HG03460 (cell line): Measurements from ENCODE around the gene RYR2.

Experiments used
- ATAC-seq: cut with Tn5 transposase; IDR thresholded peaks from one replicate; pipeline ENCODE4 v1.9.1; 2021; ENCODE audit not compliant: unreplicated experiment

RYR2 gene

GRCh38 chr1:237416924-237417655, 375.1 kb downstream of the RYR2 start:
- no peak for ATAC-seq

- ATAC-seq, result no peak
Measured at GRCh38 chr1:237428809-237429208, 386.8 kb downstream of the RYR2 start.

GRCh38 chr1:237429252-237429651, 387.3 kb downstream of the RYR2 start:
- ATAC-seq, result no peak

- no peak for ATAC-seq
Measured at GRCh38 chr1:237431448-237431847, 389.5 kb downstream of the RYR2 start.

GRCh38 chr1:237440346-237440745, 398.4 kb downstream of the RYR2 start:
- no peak for ATAC-seq

- no peak for ATAC-seq
Measured at GRCh38 chr1:237444120-237444790, 402.3 kb downstream of the RYR2 start.

GRCh38 chr1:237448042-237448441, 406.1 kb downstream of the RYR2 start:
- ATAC-seq, result no peak

GRCh38 chr1:237457573-237457972, 415.6 kb downstream of the RYR2 start:
- ATAC-seq, result no peak

- ATAC-seq, result no peak
Measured at GRCh38 chr1:237467320-237467719, 425.3 kb downstream of the RYR2 start.

GRCh38 chr1:237470712-237471338, 428.8 kb downstream of the RYR2 start:
- no peak for ATAC-seq

- ATAC-seq, result no peak
Measured at GRCh38 chr1:237471377-237471776, 429.4 kb downstream of the RYR2 start.

- no peak for ATAC-seq
Measured at GRCh38 chr1:237471956-237472355, 430.0 kb downstream of the RYR2 start.

- no peak for ATAC-seq
Measured at GRCh38 chr1:237473854-237474253, 431.9 kb downstream of the RYR2 start.

- no peak for ATAC-seq
Measured at GRCh38 chr1:237478082-237478481, 436.1 kb downstream of the RYR2 start.

- no peak for ATAC-seq
Measured at GRCh38 chr1:237478842-237479241, 436.9 kb downstream of the RYR2 start.

GRCh38 chr1:237482777-237483176, 440.8 kb downstream of the RYR2 start:
- no peak for ATAC-seq

GRCh38 chr1:237492359-237492758, 450.4 kb downstream of the RYR2 start:
- ATAC-seq, result peak; percentile 61

- no peak for ATAC-seq
Measured at GRCh38 chr1:237500566-237500965, 458.6 kb downstream of the RYR2 start.

GRCh38 chr1:237503292-237503691, 461.3 kb downstream of the RYR2 start:
- ATAC-seq, result no peak

- ATAC-seq, result peak; percentile 92
Measured at GRCh38 chr1:237507005-237507404, 465.0 kb downstream of the RYR2 start.

GRCh38 chr1:237509748-237510147, 467.8 kb downstream of the RYR2 start:
- no peak for ATAC-seq

GRCh38 chr1:237525102-237525501, 483.1 kb downstream of the RYR2 start:
- no peak for ATAC-seq
